ENCODE measurements around the gene MORF4L1. TPM values are rescaled to one million over a fixed set of nuclear protein-coding genes. Genes with fewer than 3 reads are reported as not detected.
A peak's percentile ranks its signal among the peaks of the same experiment; 100 is the strongest.
"Not testable (repeated sequence)": the region's sequence is repeated elsewhere in the genome, so short reads cannot be mapped to it uniquely, and the experiment has no call there.

The MORF4L1 gene
- total and polyA plus RNA-seq, 2 experiments from 2014 or later, result 357 to 388 TPM

- peaks cover 37% of the 10 kb centered on the region for H3K4me1 ChIP-seq (ENCODE audit: insufficient read depth)
- H2AFZ ChIP-seq, result no peak overlapping the region
- peak overlapping the region; percentile 92 for H3K4me2 ChIP-seq (ENCODE audit: unreplicated experiment)
- 2% methylated on average over 40 to 74 of the region's 75 CpGs for WGBS, 2 experiments (ENCODE audit: low coverage in 1 of 2, low lambda C conversion rate in 2 of 2, missing lambda C conversion rate in 2 of 2)
- H3K9me3 ChIP-seq (ENCODE audit: low read depth), result no peaks in the 10 kb centered on the region
- peak; percentile 94 for DNase-seq
- peak overlapping the region; percentile 99 for H3K4me3 ChIP-seq
- H3K9me2 ChIP-seq (ENCODE audit: insufficient read depth), result no peaks in the 10 kb centered on the region
- peaks cover 50% of the 10 kb centered on the region for H3K79me2 ChIP-seq (ENCODE audit: insufficient read depth)
- no peaks in the 10 kb centered on the region for H3K27me3 ChIP-seq (replicated peaks; ENCODE audit: insufficient read depth)
- peak overlapping the region; percentile 99 for H3K27ac ChIP-seq
- H3F3A ChIP-seq (ENCODE audit: insufficient read depth), result peaks cover 37% of the 10 kb centered on the region
- no peaks in the 10 kb centered on the region for H3K36me3 ChIP-seq (ENCODE audit: low read depth)
- H4K20me1 ChIP-seq (ENCODE audit: insufficient read depth), result peaks cover 23% of the 10 kb centered on the region
- in situ Hi-C loops (cut with MboI), result no loop called here
- no peak for TF ChIP-seq EZH2phosphoT487 (IDR thresholded peaks at IDR 0.05; ENCODE audit: insufficient read depth, low read depth)
- H3K9ac ChIP-seq, result peak overlapping the region; percentile 99
Observed at GRCh38 chr15:78872972-78873792, 492 bp downstream of the MORF4L1 start.

GRCh38 chr15:78873793-78874765 lies 1.4 kb downstream of the MORF4L1 start:
- DNase-seq, result peak; percentile 60
- H3K4me3 ChIP-seq, result peak overlapping the region; percentile 99
- peaks cover 43% of the 10 kb centered on the region for H3F3A ChIP-seq (ENCODE audit: insufficient read depth)
- no peak overlapping the region for H2AFZ ChIP-seq
- no peaks in the 10 kb centered on the region; the same call in 1 of the 2 replicates for H3K36me3 ChIP-seq (ENCODE audit: low read depth)
- no peak for TF ChIP-seq EZH2phosphoT487 (IDR thresholded peaks at IDR 0.05; ENCODE audit: insufficient read depth, low read depth)
- peaks cover 28% of the 10 kb centered on the region for H4K20me1 ChIP-seq (ENCODE audit: insufficient read depth)
- H3K27ac ChIP-seq, result peak overlapping the region; percentile 99
- WGBS, 2 experiments (ENCODE audit: low coverage in 1 of 2, low lambda C conversion rate in 2 of 2, missing lambda C conversion rate in 2 of 2), result 1 to 3% methylated on average over 38 of the region's 38 CpGs
- H3K9me3 ChIP-seq (ENCODE audit: low read depth), result no peaks in the 10 kb centered on the region
- peaks cover 59% of the 10 kb centered on the region for H3K79me2 ChIP-seq (ENCODE audit: insufficient read depth)
- no peaks in the 10 kb centered on the region for H3K9me2 ChIP-seq (ENCODE audit: insufficient read depth)
- H3K27me3 ChIP-seq (replicated peaks; ENCODE audit: insufficient read depth), result no peaks in the 10 kb centered on the region
- peak overlapping the region; percentile 92 for H3K4me2 ChIP-seq (ENCODE audit: unreplicated experiment)
- H3K9ac ChIP-seq, result peak overlapping the region; percentile 99
- in situ Hi-C loops (cut with MboI), result no loop called here
- H3K4me1 ChIP-seq (ENCODE audit: insufficient read depth), result peaks cover 46% of the 10 kb centered on the region

GRCh38 chr15:78875107-78875914 lies 2.6 kb downstream of the MORF4L1 start:
- peak; percentile 42 for DNase-seq
- 55 to 58% methylated on average over 22 of the region's 22 CpGs for WGBS, 2 experiments (ENCODE audit: low coverage in 1 of 2, low lambda C conversion rate in 2 of 2, missing lambda C conversion rate in 2 of 2)
- Histone ChIP-seq H3K27me3 (replicated peaks; ENCODE audit: insufficient read depth) (no peaks in the 10 kb centered on the region), H3K4me1 (ENCODE audit: insufficient read depth) (peaks cover 58% of the 10 kb centered on the region), H3K4me3 (peak overlapping the region; percentile 99), H3K79me2 (ENCODE audit: insufficient read depth) (peaks cover 71% of the 10 kb centered on the region), H4K20me1 (ENCODE audit: insufficient read depth) (peaks cover 38% of the 10 kb centered on the region), H3K9ac (peak overlapping the region; percentile 99), H2AFZ (no peak overlapping the region), H3F3A (ENCODE audit: insufficient read depth) (peaks cover 54% of the 10 kb centered on the region), H3K4me2 (ENCODE audit: unreplicated experiment) (peak overlapping the region; percentile 92), H3K9me2 (ENCODE audit: insufficient read depth) (no peaks in the 10 kb centered on the region), H3K36me3 (ENCODE audit: low read depth) (no peaks in the 10 kb centered on the region; the same call in 1 of the 2 replicates), H3K27ac (peak overlapping the region; percentile 99), H3K9me3 (ENCODE audit: low read depth) (no peaks in the 10 kb centered on the region)
- in situ Hi-C loops (cut with MboI), result no loop called here
- TF ChIP-seq EZH2 (IDR thresholded peaks at IDR 0.05; ENCODE audit: insufficient read depth, poor library complexity, severe bottlenecking) (no peak), EZH2phosphoT487 (IDR thresholded peaks at IDR 0.05; ENCODE audit: insufficient read depth, low read depth) (no peak)

GRCh38 chr15:78876954-78877353 lies 4.3 kb downstream of the MORF4L1 start:
- in situ Hi-C loops (cut with MboI); H3K27me3 ChIP-seq (replicated peaks; ENCODE audit: insufficient read depth); H3K9ac ChIP-seq; H3K9me2 ChIP-seq (ENCODE audit: insufficient read depth); H2AFZ ChIP-seq; H3K9me3 ChIP-seq (ENCODE audit: low read depth); H3K36me3 ChIP-seq (ENCODE audit: low read depth); DNase-seq: not testable (repeated sequence)
- Histone ChIP-seq H3K4me3 (peak overlapping the region; percentile 99), H3K4me1 (ENCODE audit: insufficient read depth) (peaks cover 70% of the 10 kb centered on the region), H3F3A (ENCODE audit: insufficient read depth) (peaks cover 70% of the 10 kb centered on the region), H3K27ac (peak overlapping the region; percentile 63; the same call in 1 of the 2 replicates), H3K79me2 (ENCODE audit: insufficient read depth) (peaks cover 88% of the 10 kb centered on the region), H3K4me2 (ENCODE audit: unreplicated experiment) (peak overlapping the region; percentile 92), H4K20me1 (ENCODE audit: insufficient read depth) (peaks cover 55% of the 10 kb centered on the region)
- 79 to 84% methylated on average over 13 to 14 of the region's 14 CpGs for WGBS, 2 experiments (ENCODE audit: low coverage in 1 of 2, low lambda C conversion rate in 2 of 2, missing lambda C conversion rate in 2 of 2)

All from GM23248 (cell line).